Inferior parietal cortex (tissue), 1 donor: Measurements from ENCODE around the gene APCDD1L.

Experiments
- DNase-seq: peaks from one replicate; pipeline ENCODE4 v3.0.0-alpha.2; 2016; ENCODE audit errors: extremely low spot score

APCDD1L gene

GRCh38 chr20:58466729-58467571, 48.2 kb downstream of the APCDD1L start:
- DNase-seq: no peak

GRCh38 chr20:58466095-58466708, 49.0 kb downstream of the APCDD1L start:
- DNase-seq: no peak

GRCh38 chr20:58464838-58465237, 50.4 kb downstream of the APCDD1L start:
- no peak for DNase-seq

- no peak for DNase-seq
Observed at GRCh38 chr20:58463256-58463655, 51.9 kb downstream of the APCDD1L start.

- no peak for DNase-seq
Observed at GRCh38 chr20:58461899-58462298, 53.3 kb downstream of the APCDD1L start.

GRCh38 chr20:58461104-58461503, 54.1 kb downstream of the APCDD1L start:
- no peak for DNase-seq

GRCh38 chr20:58459058-58459750, 56.0 kb downstream of the APCDD1L start:
- DNase-seq: no peak

- no peak for DNase-seq
Observed at GRCh38 chr20:58458342-58459057, 56.7 kb downstream of the APCDD1L start.

- DNase-seq: no peak
Observed at GRCh38 chr20:58457083-58457695, 58.0 kb downstream of the APCDD1L start.

- no peak for DNase-seq
Observed at GRCh38 chr20:58454460-58454859, 60.7 kb downstream of the APCDD1L start.

GRCh38 chr20:58453391-58453790, 61.8 kb downstream of the APCDD1L start:
- DNase-seq: no peak

GRCh38 chr20:58452667-58453255, 62.4 kb downstream of the APCDD1L start:
- DNase-seq: no peak

GRCh38 chr20:58450254-58450653, 64.9 kb downstream of the APCDD1L start:
- no peak for DNase-seq

GRCh38 chr20:58449681-58450221, 65.4 kb downstream of the APCDD1L start:
- no peak for DNase-seq

- no peak for DNase-seq
Observed at GRCh38 chr20:58448958-58449357, 66.2 kb downstream of the APCDD1L start.

- DNase-seq: peak; percentile 53
Observed at GRCh38 chr20:58447511-58448391, 67.4 kb downstream of the APCDD1L start.

- no peak for DNase-seq
Observed at GRCh38 chr20:58446960-58447265, 68.3 kb downstream of the APCDD1L start.

- DNase-seq: no peak
Observed at GRCh38 chr20:58446264-58446959, 68.8 kb downstream of the APCDD1L start.

GRCh38 chr20:58444746-58445255, 70.4 kb downstream of the APCDD1L start:
- DNase-seq: no peak
